GM21723 (cell line): ENCODE measurements around the gene PAEP.

ENCODE experiments used
- ATAC-seq: cut with Tn5 transposase; IDR thresholded peaks from one replicate; pipeline ENCODE4 v1.9.1; 2021; ENCODE audit warnings: mild to moderate bottlenecking, moderate library complexity; ENCODE audit not compliant: unreplicated experiment

PAEP gene

DNA sequence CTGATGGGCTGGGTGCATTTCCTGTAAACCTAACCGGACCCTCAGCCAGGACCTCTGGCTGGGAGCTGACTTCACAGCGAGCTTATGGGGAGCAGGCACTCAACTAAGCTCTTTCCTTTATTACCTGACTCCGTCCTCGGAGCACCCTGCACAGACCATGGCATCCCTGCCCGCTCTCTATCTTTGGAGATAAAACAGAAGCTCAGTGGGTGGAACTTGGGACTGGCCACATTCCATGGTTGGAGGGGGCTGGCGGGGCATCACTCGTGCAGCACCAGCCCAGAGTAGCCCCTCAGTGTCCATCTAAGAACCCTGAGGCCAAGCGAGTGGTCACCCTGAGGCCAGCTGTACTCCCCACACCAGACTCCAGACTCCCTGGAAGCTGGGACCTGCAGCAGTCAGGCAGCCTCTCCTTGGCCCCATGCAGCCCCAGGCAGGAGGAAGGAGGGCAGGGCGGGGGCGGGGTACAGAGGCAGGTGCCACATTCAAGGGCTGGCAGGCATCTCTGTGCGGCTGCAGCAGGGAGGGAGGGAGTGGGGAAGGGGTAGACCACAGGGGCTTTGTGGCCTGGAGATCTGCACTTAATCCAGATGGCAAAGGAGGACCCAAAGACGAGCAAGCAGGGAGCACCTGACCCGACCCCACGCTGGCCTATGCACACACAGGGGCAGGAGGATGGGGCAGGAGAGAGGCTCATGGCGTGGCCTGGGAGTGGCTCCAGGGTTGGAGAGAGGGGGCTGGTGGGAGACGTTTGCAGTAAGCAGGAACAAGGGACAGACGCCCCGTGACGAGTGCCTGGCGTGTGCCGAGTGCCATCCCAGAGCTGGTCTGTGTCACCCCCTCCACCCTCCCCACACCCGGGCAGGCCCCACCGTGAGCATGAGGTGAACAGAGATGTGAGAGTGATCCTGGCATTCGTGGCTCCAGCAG is 51.7 kb downstream of the PAEP start:
- ATAC-seq, result no peak

DNA sequence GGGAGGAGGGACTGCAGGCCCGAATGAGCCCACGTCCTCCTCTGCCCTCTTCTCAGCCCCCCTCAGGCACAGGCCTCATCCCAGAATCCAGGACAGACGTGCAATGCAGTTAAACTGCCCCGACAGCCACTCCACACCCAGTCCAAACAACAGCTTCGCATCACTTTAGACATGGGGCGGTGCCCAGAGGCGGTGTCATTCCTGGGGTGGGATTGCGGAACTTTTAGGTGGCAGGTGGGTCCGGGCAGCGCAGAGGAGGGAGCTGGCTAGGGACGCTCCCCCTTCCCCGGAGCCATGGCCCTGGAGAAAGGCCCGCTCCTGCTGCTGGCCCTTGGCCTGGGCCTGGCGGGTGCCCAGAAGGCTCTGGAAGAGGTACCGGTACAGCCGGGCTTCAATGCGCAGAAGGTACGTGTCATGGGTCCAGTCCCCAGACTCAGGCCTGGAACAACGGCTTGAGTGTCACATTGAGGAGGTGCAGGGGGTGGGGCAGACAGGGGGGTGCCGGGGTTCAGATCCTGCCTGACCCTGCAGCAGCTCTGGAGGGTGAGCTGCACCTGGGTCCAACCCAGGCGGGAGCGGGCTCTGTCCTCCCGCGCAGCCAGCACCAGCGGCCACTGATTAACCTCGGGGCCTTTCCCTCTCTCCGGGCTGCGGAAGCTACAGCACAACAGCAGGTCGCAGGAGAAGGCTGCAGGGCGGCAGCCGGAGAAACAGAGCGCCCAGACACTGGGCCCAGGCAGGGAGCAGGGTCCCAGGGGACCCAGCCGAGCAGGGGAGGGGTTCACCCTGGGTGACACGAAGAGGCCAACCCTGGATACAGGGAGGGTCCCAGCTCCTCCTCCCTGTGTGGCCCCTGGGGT is 52.6 kb downstream of the PAEP start:
- ATAC-seq, result no peak

DNA sequence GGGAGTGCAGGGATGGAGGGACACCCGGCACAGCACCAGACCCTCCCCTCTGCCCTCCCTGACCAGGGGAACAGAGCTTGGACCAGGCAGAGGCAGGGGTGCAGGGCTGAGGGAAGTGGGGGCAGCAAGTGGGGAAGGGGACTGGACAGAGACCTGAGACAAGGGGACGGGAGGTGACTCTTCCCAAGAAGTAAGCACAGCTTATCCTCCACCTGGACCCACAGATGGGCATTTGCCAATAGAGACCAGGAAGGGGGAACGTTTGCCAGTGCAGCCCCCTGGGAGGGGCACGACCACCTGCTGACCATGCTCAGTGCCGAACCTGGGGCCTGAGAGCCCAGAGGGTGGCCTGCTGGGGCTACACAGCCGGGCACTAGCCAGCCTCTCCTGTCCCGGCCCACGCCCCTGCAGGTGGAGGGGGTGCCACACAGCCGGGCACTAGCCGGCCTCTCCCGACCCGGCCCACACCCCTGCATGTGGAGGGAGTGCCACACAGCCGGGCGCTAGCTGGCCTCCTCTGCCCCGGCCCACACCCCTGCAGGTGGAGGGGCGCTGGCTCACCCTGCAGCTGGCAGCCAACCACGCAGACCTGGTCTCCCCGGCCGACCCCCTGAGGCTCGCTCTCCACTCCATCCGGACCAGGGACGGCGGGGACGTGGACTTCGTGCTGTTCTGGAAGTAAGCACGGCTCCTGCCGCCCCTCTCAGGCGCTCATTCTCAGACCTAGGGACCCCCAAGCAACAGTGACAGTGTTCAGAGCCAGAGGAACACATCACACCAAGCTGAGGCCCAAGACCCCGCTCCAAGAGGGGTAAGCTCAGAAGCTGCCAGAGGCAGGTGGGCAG is 53.5 kb downstream of the PAEP start:
- no peak for ATAC-seq

DNA sequence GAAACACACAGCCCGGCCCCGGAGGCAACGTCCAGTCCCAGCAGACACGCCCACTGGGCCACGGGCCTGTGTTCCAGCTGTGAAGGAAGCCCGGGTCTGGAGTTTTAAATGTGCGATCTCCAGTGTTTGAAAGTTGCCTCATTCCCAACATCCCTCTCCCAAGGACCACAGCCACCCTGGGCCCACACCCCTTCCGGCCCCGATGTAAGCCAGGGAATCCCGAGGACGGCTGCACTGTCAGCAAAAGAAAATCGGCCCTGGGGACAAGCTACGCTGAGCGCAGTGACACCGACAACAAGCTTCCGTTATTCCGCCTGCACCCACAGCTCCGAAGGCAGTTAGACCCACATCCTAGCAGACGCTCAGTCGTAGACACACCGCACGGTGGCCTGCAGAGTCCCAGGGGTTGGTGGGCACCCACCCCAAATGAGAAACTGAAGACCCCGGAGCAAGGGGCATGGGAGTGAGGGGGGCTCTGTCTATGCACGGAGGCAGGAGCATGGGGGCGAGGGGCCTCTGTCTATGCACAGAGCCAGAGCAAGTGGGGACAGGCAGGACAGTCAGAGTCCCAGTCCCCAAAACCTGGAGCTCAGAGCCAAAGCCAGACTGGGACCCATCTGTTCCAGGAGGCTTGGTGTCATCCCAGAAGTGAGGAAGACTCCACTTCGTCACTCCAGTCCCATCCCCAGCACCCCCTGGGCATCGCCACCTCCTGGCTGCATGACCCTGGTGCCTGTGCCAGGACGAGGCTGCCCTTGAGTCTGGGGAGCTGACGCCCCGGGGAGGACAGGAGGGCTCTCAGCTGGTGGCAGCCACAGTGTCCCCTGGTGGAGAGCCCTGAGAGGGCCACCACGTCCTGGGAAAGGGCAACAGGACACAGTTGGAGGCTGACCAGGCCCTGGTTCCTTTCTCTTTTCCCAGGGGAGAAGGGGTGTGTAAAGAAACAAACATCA is 54.4 kb downstream of the PAEP start:
- no peak for ATAC-seq
